Psoas muscle (tissue), 8 donors: ENCODE measurements around the gene ADGRD2. TPM values are rescaled to one million over a fixed set of nuclear protein-coding genes. Genes with fewer than 3 reads are reported as not detected.

Experiments used
- ATAC-seq, 4 donors: fragments of 200-7000 bp; cut with Tn5 transposase; one replicate each; pipeline ENCODE4 v1.9.1; 2020; ENCODE audit warnings: moderate library complexity in 3 of 4, mild to moderate bottlenecking in 2 of 4
- DNase-seq, 2 donors: peaks; one replicate each; pipeline ENCODE4 v3.0.0-alpha.2; 2020
- H3K27ac ChIP-seq: fragments of 200-600 bp; one replicate; pipeline ENCODE4 v1.8.0; 2022
- H3K27me3 ChIP-seq, 3 donors: fragments of 200-600 bp in 1 of 3; one replicate each; pipeline versions ENCODE4 v1.6.1 to v1.8.0; 2013 to 2022; ENCODE audit warnings: low read length in 2 of 3, mild to moderate bottlenecking in 2 of 3, moderate library complexity in 1 of 3; ENCODE audit not compliant: insufficient read depth in 3 of 3
- H3K36me3 ChIP-seq, 2 donors: fragments of 200-600 bp in 1 of 2; one replicate each; pipeline versions ENCODE4 v1.6.1 to v1.8.0; 2013 to 2022; ENCODE audit warnings: low read depth in 1 of 2, mild to moderate bottlenecking in 1 of 2, moderate library complexity in 1 of 2; ENCODE audit not compliant: insufficient read depth in 1 of 2
- H3K4me1 ChIP-seq: fragments of 200-600 bp; one replicate; pipeline ENCODE4 v1.8.0; 2022
- H3K4me3 ChIP-seq: fragments of 200-600 bp; one replicate; pipeline ENCODE4 v1.8.0; 2022; ENCODE audit warnings: mild to moderate bottlenecking
- H3K9me3 ChIP-seq: fragments of 200-600 bp; one replicate; pipeline ENCODE4 v1.8.0; 2022
- WGBS, 3 donors: extraction: QIAGEN DNeasy Blood & Tissue Kit; methylation state at CpG; one replicate each; pipeline versions ENCODE4 v1.1.6 to v1.1.7; 2013; 5-methylcytosine and 5-hydroxymethylcytosine counted together
- intact Hi-C, 2 donors: fragments of 100-400 bp; cut with DNase I; formaldehyde crosslinking; loops; one replicate each; pipeline versions ENCODE4 v1.11.0 to v1.14.2; 2022
- polyA plus RNA-seq, 3 donors: library from polyadenylated mRNA; stranded (reverse); fragments of 200-250 nt; gene quantifications; one replicate each; pipeline ENCODE4 v1.2.3, GENCODE V29; 2013
- total RNA-seq, 4 donors: library from RNA; stranded (reverse); fragmentation: NEBNext Ultra II Directional in 2 of 4; extraction: Animal tissue kit (Norgen Biotek cat#: 25700) in 2 of 4; gene quantifications; one replicate each; pipeline versions ENCODE4 v1.2.1 to v1.2.4, GENCODE V29; 2021 to 2023
- TF ChIP-seq, protein P1 (sequence below): fragments of 200-600 bp; IDR thresholded peaks from one replicate; pipeline ENCODE4 v1.8.0; 2022; ENCODE audit warnings: antibody characterized with exemption
- donor health status: healthy with polysubstance abuse.
- donor health status: DM: no; HTN: no; CAD: no; lungs with moderate emphysema.
- donor health status: Bipolar disorder and iron deficiency.
- donor health status: healthy.
- donor health status: DM: yes; HTN: yes; CAD: no.
- donor health status: DM: no; HTN: no; CAD: no.
- donor health status: DM: no; HTN: no; CAD: no.
- donor health status: DM: yes; HTN: yes; CAD: no.

The ADGRD2 gene
- total and polyA plus RNA-seq, 7 donors = not detected

DNA sequence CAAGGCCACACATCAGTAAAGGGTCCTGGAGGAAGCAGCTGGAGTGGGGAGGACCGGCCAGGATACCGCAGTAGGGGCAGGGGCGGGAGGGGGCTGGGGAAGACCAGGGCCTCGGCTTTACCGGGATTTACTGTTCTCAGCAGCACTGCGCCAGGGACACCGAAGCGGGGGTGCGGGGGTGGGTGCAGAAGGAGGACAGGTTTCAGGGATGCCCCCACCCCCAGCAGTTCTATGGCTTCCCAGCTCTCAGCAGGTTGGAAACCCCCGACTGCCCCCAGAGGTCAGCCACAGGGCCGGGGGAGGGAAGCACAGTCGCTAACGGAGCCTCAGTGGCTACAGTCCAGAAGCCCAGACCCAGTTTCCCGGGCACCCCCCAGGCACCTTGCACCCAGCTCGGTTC is 35.7 kb downstream of the ADGRD2 start:
- TF ChIP-seq, protein P1, sequence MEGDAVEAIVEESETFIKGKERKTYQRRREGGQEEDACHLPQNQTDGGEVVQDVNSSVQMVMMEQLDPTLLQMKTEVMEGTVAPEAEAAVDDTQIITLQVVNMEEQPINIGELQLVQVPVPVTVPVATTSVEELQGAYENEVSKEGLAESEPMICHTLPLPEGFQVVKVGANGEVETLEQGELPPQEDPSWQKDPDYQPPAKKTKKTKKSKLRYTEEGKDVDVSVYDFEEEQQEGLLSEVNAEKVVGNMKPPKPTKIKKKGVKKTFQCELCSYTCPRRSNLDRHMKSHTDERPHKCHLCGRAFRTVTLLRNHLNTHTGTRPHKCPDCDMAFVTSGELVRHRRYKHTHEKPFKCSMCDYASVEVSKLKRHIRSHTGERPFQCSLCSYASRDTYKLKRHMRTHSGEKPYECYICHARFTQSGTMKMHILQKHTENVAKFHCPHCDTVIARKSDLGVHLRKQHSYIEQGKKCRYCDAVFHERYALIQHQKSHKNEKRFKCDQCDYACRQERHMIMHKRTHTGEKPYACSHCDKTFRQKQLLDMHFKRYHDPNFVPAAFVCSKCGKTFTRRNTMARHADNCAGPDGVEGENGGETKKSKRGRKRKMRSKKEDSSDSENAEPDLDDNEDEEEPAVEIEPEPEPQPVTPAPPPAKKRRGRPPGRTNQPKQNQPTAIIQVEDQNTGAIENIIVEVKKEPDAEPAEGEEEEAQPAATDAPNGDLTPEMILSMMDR = no peak
- no peak overlapping the region for H3K4me3 ChIP-seq
- no peaks in the 10 kb centered on the region for H3K4me1 ChIP-seq
- WGBS, 3 donors = 39 to 53% (median 46%) methylated on average over 15 of the region's 15 CpGs
- no peaks in the 10 kb centered on the region for H3K9me3 ChIP-seq
- ATAC-seq (no peak), DNase-seq (no peak)
- H3K27me3 ChIP-seq = peaks cover 0 to 61% (median 17%) of the 10 kb centered on the region in 3 donors
- no peaks in the 10 kb centered on the region for H3K36me3 ChIP-seq
- no peak overlapping the region for H3K27ac ChIP-seq
- intact Hi-C loops = no loop called here

DNA sequence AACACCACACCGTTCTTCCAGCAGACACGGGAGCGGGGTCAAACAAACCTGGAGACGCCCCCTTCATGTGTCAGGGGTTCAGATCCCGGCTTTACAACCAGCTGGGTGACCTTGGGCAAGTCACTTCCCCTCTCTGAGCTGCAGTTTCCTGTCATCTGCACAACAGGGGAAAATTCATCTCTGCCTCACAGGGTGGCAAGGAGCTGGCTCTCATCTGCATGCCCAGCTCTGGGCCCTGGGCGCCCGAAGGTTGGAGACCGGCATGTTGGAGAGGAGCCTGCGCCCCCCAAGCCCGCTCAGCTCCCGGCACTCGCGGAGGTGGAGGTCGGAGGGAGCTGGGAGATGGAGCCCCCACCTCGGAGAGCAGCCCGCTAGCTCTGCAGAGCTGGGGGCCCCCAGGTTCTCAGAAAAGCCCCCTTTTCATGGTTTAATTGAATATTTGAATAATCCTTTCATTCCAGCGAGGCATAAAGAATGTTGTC is 36.6 kb downstream of the ADGRD2 start:
- no peak for ATAC-seq
- H3K36me3 ChIP-seq = no peaks in the 10 kb centered on the region
- DNase-seq = no peak
- H3K4me1 ChIP-seq = no peaks in the 10 kb centered on the region
- H3K9me3 ChIP-seq = no peaks in the 10 kb centered on the region
- intact Hi-C loops = no loop called here
- H3K27me3 ChIP-seq = peaks cover 0 to 58% (median 17%) of the 10 kb centered on the region in 3 donors
- 40 to 45% (median 44%) methylated on average over 17 of the region's 17 CpGs for WGBS, 3 donors
- H3K27ac ChIP-seq = no peak overlapping the region
- TF ChIP-seq, protein P1 = no peak
- no peak overlapping the region for H3K4me3 ChIP-seq

DNA sequence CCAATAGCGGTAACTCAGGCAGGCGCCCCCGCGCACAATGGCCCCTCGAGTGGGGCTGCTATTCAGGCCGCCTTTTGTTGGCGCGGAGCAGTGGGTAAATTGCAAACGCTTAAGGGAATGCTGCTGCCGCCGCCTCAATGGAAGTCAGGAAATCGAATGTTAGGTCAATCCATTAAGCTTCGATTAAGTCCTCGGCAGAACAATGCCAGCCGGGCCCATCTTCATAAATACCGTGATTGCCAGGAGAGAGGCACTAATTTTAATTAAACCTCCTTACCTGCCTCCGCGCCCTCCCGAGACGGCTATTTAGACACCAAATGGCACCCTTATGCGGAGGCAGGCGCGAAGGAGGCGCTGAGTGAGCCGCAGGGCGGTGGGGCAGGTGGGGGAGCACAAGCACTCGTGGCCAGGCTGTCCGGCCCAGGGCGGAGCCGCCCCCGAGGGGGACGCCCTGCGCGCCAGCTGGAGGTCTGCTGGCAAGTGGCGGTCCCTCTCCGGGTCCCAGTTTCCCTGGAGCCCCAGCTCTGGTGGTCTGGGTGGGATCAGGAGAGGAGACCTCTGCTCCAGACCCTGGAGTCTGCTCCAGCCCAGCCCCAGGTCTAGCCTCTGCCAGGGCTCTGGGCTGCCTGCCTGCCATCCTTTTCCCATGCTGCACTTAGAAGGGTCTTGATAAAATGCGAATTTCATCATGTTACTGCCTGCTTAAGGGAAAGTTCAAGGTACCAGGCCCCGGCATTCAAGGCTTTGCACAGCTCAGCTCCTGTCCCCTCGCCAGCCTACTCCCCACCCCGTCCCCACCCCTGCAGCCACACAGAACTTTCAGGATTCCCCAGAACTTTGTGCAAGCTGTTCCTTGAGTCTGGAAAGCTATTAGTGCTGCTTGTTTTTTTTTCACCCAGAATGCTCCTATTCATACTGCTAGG is 37.3 kb downstream of the ADGRD2 start:
- no peak for ATAC-seq
- Histone ChIP-seq H3K4me3 (no peak overlapping the region), H3K9me3 (no peaks in the 10 kb centered on the region), H3K27me3 (peaks cover 0 to 51% (median 17%) of the 10 kb centered on the region in 3 donors), H3K4me1 (no peaks in the 10 kb centered on the region), H3K27ac (no peak overlapping the region), H3K36me3 (no peaks in the 10 kb centered on the region)
- intact Hi-C loops = no loop called here
- TF ChIP-seq, protein P1 = no peak
- DNase-seq = no peak
- 26 to 33% (median 33%) methylated on average over 40 of the region's 40 CpGs for WGBS, 3 donors

DNA sequence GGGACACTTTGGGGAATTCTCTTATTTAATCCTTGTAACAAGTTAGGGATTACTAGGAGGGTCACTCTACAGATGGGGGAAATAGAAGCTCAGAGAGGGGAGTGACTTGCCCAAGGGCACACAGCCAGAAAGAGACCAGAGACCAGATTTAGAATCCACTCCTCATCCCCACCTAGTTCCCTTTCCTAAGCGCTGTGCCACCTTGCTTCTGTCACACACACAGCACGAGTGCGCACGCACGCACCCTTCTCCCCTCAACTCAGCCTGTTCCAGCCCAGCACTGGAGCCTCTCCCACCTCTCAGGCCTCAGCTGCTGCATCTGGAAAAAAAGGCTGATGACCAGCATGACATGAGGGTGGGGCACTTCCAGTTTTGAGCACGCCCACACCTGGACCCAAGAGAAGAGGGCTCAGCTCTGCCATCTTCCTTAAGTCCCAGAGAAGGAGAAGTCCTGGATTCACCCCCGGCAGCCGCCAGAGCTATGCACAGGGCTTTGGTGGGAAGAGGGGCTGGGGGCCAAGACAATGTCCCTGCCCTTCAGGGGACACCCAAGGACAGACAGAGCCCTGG is 38.5 kb downstream of the ADGRD2 start:
- intact Hi-C loops = no loop called here
- ATAC-seq = no peak

More for the DNA sequence above, 38.5 kb downstream of the ADGRD2 start:
- H3K27me3 ChIP-seq = peaks cover 0 to 42% (median 11%) of the 10 kb centered on the region in 3 donors
- no peaks in the 10 kb centered on the region for H3K4me1 ChIP-seq
- DNase-seq = no peak
- H3K27ac ChIP-seq = no peak overlapping the region
- H3K36me3 ChIP-seq = no peaks in the 10 kb centered on the region
- H3K9me3 ChIP-seq = no peaks in the 10 kb centered on the region
- H3K4me3 ChIP-seq = no peak overlapping the region
- 88 to 93% (median 91%) methylated on average over 8 of the region's 8 CpGs for WGBS, 3 donors
- TF ChIP-seq, protein P1 = no peak
